ENCODE measurements around the gene SYTL5.

Gene SYTL5

DNA sequence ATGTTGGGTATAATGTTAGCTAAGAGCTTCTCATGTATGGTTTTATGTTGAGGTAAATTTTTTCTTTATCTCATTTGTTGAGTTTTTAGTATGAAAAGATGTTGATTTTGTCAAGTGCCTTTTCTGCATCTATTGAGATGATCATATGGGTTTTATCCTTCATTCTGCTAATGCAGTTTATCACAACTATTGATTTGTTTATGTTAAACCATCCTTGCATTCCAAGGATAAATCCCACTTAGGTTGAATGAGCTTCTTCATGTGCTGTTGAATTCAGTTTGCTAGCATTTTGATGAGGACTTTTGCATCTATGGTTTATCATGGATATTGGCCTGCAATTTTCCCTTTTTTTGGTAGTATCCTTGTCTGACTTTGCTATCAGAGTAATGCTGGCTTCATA is 93.3 kb downstream of the SYTL5 start:
- DNase-seq, result no peak

GRCh38 chrX:38102240-38102639 is 95.9 kb downstream of the SYTL5 start:
- DNase-seq, result no peak

GRCh38 chrX:38102875-38103274 is 96.5 kb downstream of the SYTL5 start:
- DNase-seq, result no peak

- DNase-seq, result no peak
Observed at GRCh38 chrX:38103857-38104812, 97.8 kb downstream of the SYTL5 start.

- no peak for DNase-seq
Observed at GRCh38 chrX:38105216-38105725, 98.9 kb downstream of the SYTL5 start.

GRCh38 chrX:38106991-38107655 is 100.8 kb downstream of the SYTL5 start:
- no peak for DNase-seq

- no peak for DNase-seq
Observed at GRCh38 chrX:38108364-38108763, 102.0 kb downstream of the SYTL5 start.

DNA sequence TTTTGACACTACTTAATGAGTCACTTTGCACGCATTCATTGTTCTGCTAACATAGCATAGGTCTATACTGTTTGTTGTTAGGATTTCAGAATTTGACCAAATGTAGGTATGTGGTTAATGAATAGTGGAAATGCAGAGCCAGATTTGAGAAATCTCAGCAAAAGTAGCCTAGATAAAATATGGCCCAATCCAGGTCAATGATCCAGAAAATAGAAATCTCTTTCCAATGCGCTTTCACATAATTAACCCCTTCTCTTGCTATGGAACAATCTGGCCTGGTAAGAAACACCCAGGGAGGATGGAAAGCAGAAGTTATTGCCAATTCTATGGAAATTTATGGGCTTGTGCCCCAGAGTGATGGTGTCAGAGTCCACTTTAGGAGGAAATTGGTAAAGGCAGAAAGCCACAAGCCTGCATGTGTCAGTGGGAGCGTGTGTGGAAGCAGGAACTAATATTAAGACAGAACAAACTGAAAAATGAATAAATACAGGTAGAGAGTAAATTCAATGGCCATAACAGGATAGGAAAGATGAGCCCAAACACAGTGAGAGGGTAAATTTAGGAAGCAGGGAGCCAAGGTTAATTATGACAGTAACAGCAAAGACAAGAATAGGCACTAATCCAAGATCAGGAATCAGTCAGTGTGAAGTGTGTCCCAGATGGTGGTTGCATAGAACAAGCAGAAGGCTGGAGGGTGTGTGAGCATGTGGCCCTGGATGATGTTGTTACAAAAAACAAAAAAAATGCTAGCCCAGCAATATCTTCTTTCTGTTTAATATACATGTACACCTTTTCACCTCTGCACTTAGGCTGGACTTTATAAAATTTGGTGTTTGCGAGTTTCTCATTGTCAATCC is 102.9 kb downstream of the SYTL5 start:
- no peak for DNase-seq

- DNase-seq, result no peak
Observed at GRCh38 chrX:38110231-38110630, 103.9 kb downstream of the SYTL5 start.

DNA sequence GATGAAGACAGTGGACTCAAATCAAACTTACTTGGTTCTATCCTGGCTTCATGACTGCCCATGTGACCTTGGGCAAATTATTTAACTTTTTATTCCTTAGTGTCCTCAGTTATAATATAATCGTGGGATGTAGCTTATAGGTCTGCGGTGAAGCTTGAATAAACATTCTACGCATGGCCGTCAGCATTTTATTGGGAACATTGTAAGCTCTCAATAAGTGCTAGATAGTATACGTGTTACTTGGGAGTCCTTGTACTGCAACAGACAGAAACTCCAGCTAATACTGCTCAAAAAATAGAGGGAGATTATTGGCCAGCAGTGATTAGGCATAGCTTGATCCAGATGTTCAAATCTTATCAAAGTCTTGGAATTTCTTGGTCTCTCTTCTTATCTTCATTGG is 104.8 kb downstream of the SYTL5 start:
- DNase-seq, result no peak

GRCh38 chrX:38112566-38112965 is 106.2 kb downstream of the SYTL5 start:
- DNase-seq, result no peak

- DNase-seq, result no peak
Observed at GRCh38 chrX:38116706-38117105, 110.4 kb downstream of the SYTL5 start.

DNA sequence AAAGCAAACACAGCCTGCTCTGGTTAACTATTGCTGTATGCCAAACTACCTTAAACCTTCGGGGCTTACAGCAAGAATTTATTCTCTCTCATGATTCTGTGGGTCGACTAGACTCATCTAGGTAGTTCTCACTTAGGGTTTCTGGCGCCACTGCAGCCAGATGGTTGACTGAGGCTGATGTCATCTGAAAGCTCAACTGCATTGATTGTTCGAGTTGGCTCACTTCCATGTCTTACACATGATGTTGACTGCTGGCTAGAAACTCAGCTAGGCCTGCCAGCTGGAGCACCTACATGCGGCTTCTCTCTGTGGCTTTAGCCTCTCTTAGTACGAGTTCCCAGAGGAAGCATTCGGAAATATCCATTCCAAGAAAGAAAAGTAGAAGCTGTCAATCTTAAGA is 111.1 kb downstream of the SYTL5 start:
- DNase-seq, result no peak

- no peak for DNase-seq
Observed at GRCh38 chrX:38124000-38124399, 117.6 kb downstream of the SYTL5 start.

- DNase-seq, result no peak
Observed at GRCh38 chrX:38126179-38126578, 119.8 kb downstream of the SYTL5 start.

- DNase-seq, result no peak
Observed at GRCh38 chrX:38127961-38128360, 121.6 kb downstream of the SYTL5 start.

- no peak for DNase-seq
Observed at GRCh38 chrX:38129366-38129765, 123.0 kb downstream of the SYTL5 start.

DNA sequence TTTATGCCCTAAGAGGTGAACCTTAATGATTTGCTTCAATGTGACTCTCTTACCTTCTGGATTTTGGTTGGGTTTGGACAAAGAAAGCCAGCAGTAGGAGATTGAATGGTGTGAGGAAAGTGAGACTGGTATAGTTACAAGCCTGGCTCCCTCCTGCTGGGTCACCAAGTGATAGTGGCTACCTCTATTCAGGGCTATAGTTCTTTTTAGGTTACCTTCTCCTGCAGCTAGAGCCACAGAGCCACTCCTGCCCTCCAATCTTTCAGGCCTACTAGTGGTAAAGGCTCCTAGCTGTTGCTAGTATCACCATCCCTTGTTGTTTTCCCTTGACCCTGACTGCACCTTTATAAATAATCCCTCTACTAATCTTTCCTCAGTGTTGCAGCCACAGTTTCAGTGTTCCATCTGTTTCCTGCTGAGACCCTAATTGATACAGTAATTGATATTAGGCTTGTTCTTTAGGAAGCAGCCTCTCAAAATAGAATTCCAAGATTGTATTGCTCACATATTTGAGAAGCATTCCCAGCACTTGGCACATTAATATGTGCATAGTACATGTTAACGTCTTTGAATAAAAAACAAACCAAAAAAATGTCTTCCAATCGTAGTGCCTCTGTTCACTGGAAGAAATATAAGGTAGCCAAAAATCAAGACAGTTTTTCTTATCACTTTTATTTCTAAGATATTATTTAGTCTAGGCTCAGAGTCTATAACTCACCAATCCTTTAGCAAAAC is 132.0 kb downstream of the SYTL5 start:
- no peak for DNase-seq

- DNase-seq, result no peak
Observed at GRCh38 chrX:38138900-38139299, 132.5 kb downstream of the SYTL5 start.

- DNase-seq, result no peak
Observed at GRCh38 chrX:38142610-38143009, 136.3 kb downstream of the SYTL5 start.

- no peak for DNase-seq
Observed at GRCh38 chrX:38149016-38149415, 142.7 kb downstream of the SYTL5 start.

- DNase-seq, result no peak
Observed at GRCh38 chrX:38150993-38151392, 144.6 kb downstream of the SYTL5 start.

All from stimulated activated CD8-positive, alpha-beta memory T cell treated with anti-CD3 and anti-CD28 coated beads, Interleukin-4, amount 100 ng/mL, for 48 hours (primary cell).